Measurements from ENCODE around the gene RSPH1. TPM values are rescaled to one million over a fixed set of nuclear protein-coding genes. Genes with fewer than 3 reads are reported as not detected.

Gene RSPH1
- total RNA-seq, 1 donor from 2014 or later: 0.72 TPM

GRCh38 chr21:42451941-42452340 is 44.1 kb downstream of the RSPH1 start:
- no peak for DNase-seq (ENCODE audit: low spot score)

DNA sequence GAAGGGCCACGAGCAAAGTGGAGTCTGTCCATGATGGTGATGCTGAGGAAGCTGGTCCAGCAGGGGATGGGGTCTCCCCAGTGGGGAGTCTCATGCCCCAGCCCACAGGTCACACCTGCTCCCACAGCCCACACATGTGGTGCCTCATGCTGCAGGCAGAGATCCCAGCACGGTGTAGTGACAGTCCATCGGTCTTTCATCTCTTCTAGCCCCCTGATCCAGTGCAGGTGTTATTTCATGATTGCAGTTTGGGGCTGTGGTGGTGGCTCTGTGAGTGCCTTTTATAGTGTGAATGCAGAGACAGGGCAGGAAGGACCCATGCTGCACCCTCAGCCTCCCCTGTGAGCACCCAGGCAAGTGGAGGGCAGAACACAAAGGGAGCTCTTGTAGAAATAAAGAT is 47.3 kb downstream of the RSPH1 start:
- no peak for DNase-seq (ENCODE audit: low spot score)

DNA sequence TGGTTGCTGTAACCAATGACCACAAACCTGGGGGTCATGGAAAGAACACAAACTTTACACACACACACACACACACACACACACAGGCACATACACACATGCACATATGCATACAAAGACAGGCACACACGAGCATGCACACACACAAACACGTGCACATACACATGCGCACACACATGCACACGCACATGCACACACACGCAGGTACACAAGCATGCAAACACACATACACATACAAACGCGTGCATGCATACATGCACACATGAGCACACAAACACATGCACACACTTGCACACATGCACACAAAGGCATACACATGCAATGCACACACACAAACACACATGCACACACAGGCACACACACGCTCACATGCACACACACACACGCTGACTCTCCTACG is 48.3 kb downstream of the RSPH1 start:
- DNase-seq (ENCODE audit: low spot score): no peak

DNA sequence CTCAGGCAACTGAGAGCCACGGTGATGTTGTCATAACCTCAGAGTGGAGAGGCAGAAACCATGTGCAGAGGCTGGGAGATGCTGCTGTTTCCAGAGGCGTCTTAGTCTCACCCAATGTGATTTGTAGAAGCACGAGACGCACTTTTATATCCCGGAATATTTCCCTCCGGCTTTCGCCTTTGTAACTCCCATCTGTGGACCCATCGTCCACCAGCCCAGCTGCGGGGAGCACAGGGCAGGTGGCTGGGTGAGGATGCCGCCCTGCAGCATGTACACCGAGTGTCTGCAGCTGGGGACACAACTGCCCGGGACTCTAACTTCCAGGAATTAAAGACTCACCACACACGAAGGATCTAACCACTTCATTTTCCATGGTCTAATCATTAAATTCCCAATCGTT is 48.8 kb downstream of the RSPH1 start:
- no peak for DNase-seq (ENCODE audit: low spot score)

DNA sequence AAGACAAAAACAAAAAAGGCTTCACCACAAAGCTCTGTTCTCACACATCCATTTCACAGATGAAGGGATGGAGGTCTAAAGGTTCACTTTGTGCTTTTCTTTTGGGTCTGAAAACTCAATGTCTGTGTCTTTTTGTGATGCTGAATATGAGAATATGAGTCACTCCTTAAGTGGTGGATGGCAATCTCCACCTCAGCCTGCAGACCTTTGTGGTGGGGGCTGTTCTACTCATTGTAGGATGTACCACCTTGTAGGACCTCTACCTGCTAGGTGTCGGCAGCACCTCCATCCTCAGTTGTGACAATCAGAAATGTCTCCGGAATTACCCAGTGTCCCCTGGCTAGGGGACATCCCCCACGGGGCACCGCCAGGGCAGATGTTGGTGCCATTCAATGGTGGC is 49.5 kb downstream of the RSPH1 start:
- no peak for DNase-seq (ENCODE audit: low spot score)

DNA sequence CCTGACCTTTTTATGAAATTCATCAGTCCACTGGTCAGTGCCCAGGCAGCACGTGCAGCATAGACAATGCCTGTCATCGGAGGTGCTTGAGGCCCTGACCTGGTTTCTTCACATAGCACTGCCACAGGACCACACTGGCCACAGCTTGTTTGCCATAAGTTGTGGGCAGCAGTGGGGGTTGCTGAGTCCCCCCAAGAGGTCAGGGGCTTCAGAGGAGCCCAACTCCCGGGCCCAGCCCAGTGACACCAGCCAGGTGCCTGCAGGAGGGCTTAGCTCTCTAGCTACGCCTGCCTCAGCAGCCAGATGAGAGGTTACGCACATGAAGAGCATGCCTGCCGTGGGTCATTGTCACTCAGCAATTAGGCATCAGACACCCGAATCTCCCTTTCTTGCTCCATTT is 50.7 kb downstream of the RSPH1 start:
- no peak for DNase-seq (ENCODE audit: low spot score)

- no peak for DNase-seq (ENCODE audit: low spot score)
These were observed 51.3 kb downstream of the RSPH1 start for GRCh38 chr21:42444745-42445059.

DNA sequence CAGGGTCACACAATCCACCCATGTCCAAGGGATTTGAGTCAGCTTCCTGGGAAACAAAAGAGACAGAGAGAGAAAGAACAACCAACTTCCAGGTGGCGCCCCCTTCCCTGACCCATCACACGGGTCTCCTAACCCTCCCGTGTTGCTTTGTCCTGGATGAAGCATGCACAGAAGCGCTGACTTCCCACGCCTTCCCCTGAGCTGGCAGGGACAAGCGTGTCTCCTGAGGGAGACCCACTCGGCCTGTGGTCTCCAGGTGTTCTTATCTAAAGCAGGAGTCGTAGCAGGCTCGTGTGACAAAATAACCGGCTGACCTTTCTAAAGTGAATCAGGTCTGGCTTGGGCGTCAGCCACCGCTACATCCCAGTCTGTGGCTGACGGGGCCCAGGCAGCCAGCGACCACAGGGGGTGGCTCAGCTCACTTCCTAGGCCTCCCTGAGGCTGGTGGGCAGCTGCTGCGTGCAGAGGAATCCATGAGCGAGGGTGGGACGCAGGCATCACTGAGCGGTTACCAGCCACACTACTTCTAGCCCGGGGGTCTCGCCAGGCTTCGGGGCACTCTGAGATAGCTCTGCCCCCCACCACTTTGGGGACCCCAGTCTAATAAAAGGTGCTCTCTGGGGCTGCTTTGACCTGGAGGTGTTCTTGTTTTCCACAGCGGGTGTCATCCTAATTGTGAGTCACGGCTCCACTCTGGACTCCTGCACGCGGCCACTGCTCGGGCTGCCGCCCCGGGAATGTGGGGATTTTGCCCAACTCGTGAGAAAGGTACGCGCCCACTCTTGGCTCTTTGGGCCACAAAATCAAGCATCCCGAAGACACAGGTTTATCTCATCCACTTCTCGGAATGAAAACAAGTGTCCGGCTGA is 51.9 kb downstream of the RSPH1 start:
- DNase-seq (ENCODE audit: low spot score): no peak

- no peak for DNase-seq (ENCODE audit: low spot score)
These were observed 52.7 kb downstream of the RSPH1 start for GRCh38 chr21:42443181-42443785.

DNA sequence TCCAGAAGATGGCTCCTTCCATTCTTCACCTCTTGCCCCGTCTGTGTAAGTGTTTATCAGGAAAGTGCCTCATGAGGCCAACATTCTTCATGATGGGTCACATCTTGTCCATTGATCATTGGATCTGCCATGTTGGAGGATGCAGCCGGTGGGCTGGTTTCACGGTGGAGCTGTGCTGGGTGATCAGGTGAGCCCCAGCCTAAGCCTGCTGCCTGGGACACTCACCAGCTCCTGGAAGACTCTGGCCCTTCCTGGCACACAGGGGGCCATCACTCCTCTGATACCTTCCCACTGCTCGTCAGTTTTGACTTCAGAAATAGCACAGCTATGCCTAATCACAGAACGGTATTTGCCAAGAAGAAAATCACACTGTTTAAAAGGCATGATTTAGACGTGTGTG is 54.1 kb downstream of the RSPH1 start:
- no peak for DNase-seq (ENCODE audit: low spot score)

GRCh38 chr21:42440187-42440792 is 55.7 kb downstream of the RSPH1 start:
- no peak for DNase-seq (ENCODE audit: low spot score)

DNA sequence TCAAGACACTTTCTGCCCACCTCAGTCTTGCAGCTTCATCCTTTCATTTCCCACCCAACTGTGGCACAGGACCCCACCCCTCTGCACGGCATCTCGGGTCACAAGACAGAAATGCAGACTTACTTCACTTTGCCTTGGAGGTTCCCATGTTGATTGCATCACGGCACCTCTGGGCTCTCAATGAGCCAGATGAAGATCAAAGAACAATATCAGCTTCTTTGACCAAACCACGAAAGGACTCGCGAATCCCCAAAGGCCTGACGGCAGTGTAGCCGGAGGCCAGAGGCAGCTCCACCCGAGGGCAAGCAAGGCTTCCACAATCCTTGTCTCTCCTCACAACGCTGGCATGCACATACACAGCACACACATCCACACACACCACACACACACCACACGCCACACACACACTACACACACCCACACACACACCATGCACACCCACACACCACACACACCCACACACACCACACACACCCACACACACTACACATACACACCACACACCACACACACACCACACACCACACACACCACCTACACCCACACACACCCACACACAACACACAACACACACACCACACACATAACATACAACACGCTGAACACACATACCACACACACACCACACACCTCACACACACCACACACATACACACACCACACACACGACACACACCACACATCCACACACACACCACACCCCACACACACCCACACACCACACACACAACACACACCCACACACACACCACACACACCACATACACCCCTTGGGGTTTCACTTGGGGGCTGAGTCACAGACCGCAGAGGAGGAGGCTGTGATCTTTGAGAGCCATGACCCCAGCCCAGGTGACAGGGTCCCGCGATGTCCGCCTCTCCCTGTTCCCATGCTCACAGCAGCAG is 56.5 kb downstream of the RSPH1 start:
- DNase-seq (ENCODE audit: low spot score): no peak

GRCh38 chr21:42438316-42439205 is 57.5 kb downstream of the RSPH1 start:
- no peak for DNase-seq (ENCODE audit: low spot score)

DNA sequence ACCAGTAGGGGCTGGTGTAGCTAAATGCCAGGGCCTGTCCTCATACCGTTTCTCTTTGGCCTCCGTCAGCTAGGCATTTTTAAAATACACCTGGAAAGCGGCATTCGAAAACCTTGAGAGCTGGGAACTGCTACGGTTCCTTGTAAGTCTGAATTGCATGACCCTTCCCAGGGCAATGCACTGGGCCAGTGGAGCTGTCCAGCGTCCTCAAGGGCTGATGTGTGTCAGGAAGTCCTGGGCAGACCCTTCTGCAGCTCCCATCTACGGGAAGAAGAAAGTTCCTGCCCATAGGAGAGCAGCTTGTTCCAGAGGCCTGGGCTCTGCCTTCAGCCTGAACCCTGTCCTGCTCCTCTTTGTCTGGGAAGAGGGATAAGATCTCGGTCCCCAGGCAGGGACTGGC is 58.2 kb downstream of the RSPH1 start:
- peak; percentile 31 for DNase-seq (ENCODE audit: low spot score)

DNA sequence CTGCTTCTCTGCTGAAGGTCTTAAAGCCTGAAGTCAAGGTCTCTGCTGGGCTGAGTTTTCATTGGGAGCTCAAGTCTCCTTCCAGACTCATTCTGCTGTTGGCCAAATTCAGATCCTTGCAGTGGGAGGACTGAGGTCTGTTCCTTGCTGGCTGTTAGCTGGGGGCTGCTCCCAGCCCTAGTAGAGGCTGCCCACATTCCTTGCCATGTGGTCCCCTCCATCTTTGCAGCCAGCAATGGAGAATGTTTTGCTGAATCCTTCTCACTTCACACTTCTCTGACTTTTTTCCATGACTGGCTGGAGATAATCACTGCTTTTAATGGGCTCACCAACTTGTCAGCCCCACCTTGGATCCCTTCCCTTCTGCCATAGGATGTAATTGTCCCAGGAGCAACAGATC is 59.1 kb downstream of the RSPH1 start:
- DNase-seq (ENCODE audit: low spot score): no peak

DNA sequence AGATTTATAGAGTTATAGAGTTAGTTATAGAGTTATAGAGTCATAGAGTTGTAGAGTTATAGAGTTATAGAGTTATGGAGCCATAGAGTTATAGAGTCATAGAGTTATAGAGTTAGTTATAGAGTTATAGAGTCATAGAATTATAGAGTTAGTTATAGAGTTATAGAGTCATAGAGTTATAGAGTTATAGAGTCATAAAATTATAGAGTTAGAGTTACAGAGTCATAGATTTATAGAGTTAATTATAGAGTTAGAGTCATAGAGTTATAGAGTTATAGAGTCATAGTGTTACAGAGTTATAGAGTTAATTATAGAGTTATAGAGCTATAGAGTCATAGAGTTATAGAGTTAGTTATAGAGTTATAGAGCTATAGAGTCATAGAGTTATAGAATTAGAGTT is 60.2 kb downstream of the RSPH1 start:
- DNase-seq (ENCODE audit: low spot score): no peak

- no peak for DNase-seq (ENCODE audit: low spot score)
These were observed 60.6 kb downstream of the RSPH1 start for GRCh38 chr21:42435401-42435800.

GRCh38 chr21:42434884-42435283 is 61.1 kb downstream of the RSPH1 start:
- no peak for DNase-seq (ENCODE audit: low spot score)

DNA sequence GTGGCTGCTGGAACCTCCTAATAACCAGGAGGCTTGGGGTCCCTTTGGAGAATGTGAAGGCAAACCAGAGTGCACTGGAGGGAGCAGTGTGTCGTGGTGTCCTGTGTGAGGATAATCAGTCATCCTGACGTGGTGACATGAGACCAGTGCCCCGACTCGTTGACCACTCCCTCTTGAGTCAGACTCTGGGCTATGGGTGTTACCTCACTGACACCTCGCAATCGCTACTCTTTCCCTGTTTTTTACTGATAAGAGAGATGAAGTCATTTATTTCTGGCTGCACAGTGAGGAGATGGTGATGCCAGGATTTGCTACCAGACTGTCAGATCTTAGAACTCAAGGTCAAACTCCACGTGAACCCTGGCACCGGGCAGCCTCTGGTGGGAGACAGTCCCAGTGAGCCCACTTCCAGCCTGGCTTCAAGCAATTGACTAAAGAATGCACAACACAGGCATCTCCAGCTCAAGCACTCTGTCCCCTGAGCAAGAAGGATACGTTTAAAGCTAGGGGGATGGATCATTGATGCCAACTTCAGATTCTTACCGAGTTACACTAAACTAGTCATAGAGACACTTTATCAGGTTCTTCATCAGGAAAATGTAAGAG is 62.0 kb downstream of the RSPH1 start:
- no peak for DNase-seq (ENCODE audit: low spot score)

DNA sequence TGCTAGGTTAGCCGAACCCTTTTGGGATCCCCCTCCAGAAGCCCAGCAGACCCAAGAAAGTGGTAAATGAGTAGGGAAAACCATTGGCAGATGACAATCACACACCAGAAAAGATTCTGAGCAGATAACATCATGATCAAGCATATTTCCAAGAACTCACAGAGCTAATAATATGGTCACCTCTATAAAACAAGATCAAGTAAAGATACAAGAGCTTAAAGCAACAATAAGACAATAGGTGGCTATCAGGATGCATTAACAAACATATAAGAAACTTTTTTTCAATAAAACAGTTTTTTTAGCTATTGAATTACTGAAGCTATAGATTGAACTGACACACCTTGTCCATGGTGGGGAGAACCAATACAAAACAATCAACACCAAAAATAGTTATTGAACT is 63.3 kb downstream of the RSPH1 start:
- no peak for DNase-seq (ENCODE audit: low spot score)

GRCh38 chr21:42431196-42431595 is 64.8 kb downstream of the RSPH1 start:
- no peak for DNase-seq (ENCODE audit: low spot score)

Data from umbilical cord (tissue), 2 donors.